Cardiac muscle cell (in vitro differentiated cells and primary cell): ENCODE measurements around the gene VWF. TPM values are rescaled to one million over a fixed set of nuclear protein-coding genes. Genes with fewer than 3 reads are reported as not detected.

Source experiments
- DNase-seq, 2 donors: peaks; one replicate each; pipeline versions ENCODE4 v3.0.0 to v3.0.0-alpha.2; 2010 to 2017; ENCODE audit warnings: low read depth in 1 of 2, low spot score in 1 of 2
- H3K27ac ChIP-seq: fragments of 200-600 bp; sonication (generic); 2 replicates; pipeline ENCODE4 v1.5.1; 2016
- H3K27me3 ChIP-seq: fragments of 200-600 bp; sonication (generic); 2 replicates; pipeline ENCODE4 v1.6.0; 2016; ENCODE audit warnings: control low read depth
- H3K36me3 ChIP-seq: fragments of 200-600 bp; sonication (generic); 2 replicates; pipeline ENCODE4 v1.5.1; 2016; ENCODE audit warnings: control low read depth
- H3K4me1 ChIP-seq: fragments of 200-600 bp; sonication (generic); 2 replicates; pipeline ENCODE4 v1.8.1; 2017; ENCODE audit warnings: low read depth, mild to moderate bottlenecking, mixed run types
- H3K4me3 ChIP-seq: fragments of 200-600 bp; sonication (generic); 2 replicates; pipeline ENCODE4 v1.5.1; 2016; ENCODE audit warnings: mild to moderate bottlenecking
- H3K9me3 ChIP-seq: fragments of 200-600 bp; sonication (generic); 2 replicates; pipeline ENCODE4 v1.5.1; 2017; ENCODE audit warnings: low read depth, mild to moderate bottlenecking, control low read depth
- polyA plus RNA-seq: library from polyadenylated mRNA; unstranded; fragments of >200 nt; fragmentation: Nextera tagmentation; extraction: Ambion mirVana; gene quantifications from 2 replicates; pipeline ENCODE4 v1.2.1, GENCODE V29; 2016
- total RNA-seq: library from RNA; depleted of rRNA; stranded (reverse); fragments of >200 nt; gene quantifications from 2 replicates; pipeline ENCODE4 v1.2.3, GENCODE V29; 2016
- TF ChIP-seq, protein P1 (sequence below): IDR thresholded peaks from 2 replicates; pipeline ENCODE4 v1.5.1; 2012; ENCODE audit warnings: low read depth, mild to moderate bottlenecking, low read length

VWF gene
- total and polyA plus RNA-seq, 2 experiments from 2014 or later = 0.03 TPM; not detected in 1

DNA sequence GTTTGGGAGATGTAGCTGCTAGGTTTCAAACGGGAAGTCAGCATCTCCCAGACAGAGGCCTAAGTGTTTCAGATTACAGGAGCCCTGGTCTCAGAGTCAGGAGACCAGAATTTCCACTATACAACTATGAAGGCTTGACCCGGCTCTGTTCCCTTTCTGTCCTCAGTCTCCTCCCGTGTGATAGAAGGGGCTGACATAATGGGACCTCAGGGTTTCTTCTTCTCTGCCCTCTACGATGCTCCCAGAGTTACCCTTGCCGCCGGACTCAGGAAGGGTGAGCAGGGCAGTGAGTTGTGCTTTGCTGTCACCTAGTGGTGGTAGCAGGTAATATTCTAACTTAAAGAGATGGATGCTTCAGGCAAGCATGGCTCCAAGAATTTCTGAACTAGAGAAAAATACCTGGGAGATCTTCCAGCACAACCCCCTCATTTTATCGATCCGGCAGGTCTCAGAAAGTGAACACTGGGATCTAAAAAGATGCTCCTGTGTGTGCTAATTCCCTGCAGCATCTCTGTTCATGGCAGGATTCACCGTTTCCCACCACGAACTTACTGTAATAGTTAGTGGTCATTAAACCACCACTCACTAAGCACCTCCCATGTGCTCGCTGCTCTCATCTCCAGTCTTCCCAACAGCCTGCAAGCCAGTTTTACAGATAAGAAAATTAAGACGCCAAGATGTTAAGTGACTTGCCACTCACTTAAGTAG lies 84.4 kb downstream of the VWF start:
- TF ChIP-seq, protein P1, sequence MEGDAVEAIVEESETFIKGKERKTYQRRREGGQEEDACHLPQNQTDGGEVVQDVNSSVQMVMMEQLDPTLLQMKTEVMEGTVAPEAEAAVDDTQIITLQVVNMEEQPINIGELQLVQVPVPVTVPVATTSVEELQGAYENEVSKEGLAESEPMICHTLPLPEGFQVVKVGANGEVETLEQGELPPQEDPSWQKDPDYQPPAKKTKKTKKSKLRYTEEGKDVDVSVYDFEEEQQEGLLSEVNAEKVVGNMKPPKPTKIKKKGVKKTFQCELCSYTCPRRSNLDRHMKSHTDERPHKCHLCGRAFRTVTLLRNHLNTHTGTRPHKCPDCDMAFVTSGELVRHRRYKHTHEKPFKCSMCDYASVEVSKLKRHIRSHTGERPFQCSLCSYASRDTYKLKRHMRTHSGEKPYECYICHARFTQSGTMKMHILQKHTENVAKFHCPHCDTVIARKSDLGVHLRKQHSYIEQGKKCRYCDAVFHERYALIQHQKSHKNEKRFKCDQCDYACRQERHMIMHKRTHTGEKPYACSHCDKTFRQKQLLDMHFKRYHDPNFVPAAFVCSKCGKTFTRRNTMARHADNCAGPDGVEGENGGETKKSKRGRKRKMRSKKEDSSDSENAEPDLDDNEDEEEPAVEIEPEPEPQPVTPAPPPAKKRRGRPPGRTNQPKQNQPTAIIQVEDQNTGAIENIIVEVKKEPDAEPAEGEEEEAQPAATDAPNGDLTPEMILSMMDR = peak; percentile 84
- no peak overlapping the region for H3K4me3 ChIP-seq
- no peaks in the 10 kb centered on the region for H3K27me3 ChIP-seq
- H3K36me3 ChIP-seq = no peaks in the 10 kb centered on the region
- H3K4me1 ChIP-seq = no peaks in the 10 kb centered on the region
- peak; percentile 77 to 82 for DNase-seq
- H3K27ac ChIP-seq = no peak overlapping the region
- H3K9me3 ChIP-seq = no peaks in the 10 kb centered on the region

DNA sequence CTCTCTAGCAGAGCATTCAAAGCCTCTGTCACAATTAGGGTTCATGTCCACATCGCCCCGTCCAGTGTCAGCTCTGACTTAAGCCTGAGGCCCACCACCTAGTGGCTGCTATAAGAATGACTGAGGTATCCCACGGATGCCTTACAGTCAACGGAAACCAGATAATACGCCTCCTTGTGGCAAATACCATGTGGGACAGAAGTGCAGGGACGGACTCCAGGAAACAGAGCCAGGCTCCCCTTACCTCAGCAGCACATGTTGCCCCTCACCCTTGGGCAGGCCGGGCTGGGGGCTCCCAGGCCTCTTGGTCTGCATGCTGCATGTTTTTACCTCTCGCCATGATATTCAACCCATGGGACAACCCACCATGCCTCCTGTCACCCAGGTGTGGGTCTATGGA lies 86.3 kb downstream of the VWF start:
- Histone ChIP-seq H3K4me3 (no peak overlapping the region), H3K4me1 (no peaks in the 10 kb centered on the region), H3K27me3 (no peaks in the 10 kb centered on the region), H3K27ac (no peak overlapping the region), H3K9me3 (no peaks in the 10 kb centered on the region), H3K36me3 (no peaks in the 10 kb centered on the region)
- TF ChIP-seq, protein P1 = peak; percentile 87
- DNase-seq = peak; percentile 84 to 85

DNA sequence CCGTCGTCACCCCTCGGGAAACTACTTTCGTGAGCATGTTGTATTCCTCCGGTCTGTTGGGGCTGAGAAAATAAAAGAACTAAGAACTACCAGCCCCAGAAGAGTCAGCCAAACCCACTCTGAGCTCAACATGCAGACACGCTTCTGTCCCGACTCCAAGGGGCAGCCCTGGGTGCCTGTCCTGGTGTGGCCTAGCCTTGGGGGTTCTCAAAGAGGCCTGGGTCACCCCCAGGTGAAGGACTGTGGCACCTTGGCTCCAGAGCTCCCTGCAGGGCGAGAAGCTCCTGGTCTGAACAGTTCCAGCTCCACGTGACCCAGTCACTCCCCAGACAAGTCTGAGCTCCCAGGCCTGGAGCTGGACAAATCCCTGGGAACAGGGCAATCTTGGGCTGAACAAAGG lies 87.0 kb downstream of the VWF start:
- Histone ChIP-seq H3K27me3 (no peaks in the 10 kb centered on the region), H3K4me1 (no peaks in the 10 kb centered on the region), H3K4me3 (no peak overlapping the region), H3K27ac (no peak overlapping the region), H3K9me3 (no peaks in the 10 kb centered on the region), H3K36me3 (no peaks in the 10 kb centered on the region)
- TF ChIP-seq, protein P1 = no peak
- DNase-seq = no peak

DNA sequence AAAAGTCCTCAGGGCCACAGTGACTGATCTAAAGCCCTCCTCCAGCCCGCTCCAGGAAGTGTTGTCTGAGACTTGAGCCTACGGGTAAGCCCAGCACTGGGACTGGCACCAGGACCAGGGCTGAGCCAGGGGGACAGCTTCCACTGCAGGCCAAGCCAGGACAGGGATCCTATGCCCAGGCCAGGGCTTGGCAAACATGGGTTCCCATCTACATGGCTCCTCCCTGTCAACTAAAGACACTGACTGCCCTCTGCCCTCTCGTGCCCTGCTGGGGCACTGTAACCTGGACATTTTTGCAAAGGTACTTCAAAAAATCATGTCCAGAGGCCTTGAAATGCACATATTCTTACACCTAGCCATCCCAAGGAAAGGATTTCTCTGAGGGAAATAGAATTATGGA lies 88.0 kb downstream of the VWF start:
- no peaks in the 10 kb centered on the region for H3K4me1 ChIP-seq
- no peak for DNase-seq
- TF ChIP-seq, protein P1 = no peak
- no peaks in the 10 kb centered on the region for H3K36me3 ChIP-seq
- H3K4me3 ChIP-seq = no peak overlapping the region
- no peaks in the 10 kb centered on the region for H3K9me3 ChIP-seq
- no peak overlapping the region for H3K27ac ChIP-seq
- H3K27me3 ChIP-seq = no peaks in the 10 kb centered on the region

DNA sequence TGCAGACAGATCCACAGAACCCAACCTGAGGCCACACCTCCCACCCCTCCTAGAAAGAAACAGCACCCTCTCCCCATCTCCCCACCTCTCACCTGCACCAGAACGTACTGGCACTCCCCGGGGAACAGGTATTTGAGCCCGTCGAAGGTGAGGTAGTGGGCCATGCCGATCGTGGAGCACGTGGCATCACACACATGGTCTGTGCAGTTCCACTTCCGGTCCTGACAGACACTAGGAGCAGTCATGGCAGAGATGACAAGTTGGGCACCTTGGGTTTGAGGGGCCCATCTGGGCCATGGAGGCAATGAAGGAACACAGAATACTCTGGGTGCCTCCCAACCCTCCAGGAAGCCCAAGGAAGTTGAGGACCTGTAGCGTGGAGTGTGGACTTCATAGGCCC lies 89.9 kb downstream of the VWF start:
- no peak for DNase-seq
- Histone ChIP-seq H3K4me1 (no peaks in the 10 kb centered on the region), H3K27me3 (no peaks in the 10 kb centered on the region), H3K36me3 (no peaks in the 10 kb centered on the region), H3K4me3 (no peak overlapping the region), H3K9me3 (no peaks in the 10 kb centered on the region), H3K27ac (no peak overlapping the region)
- TF ChIP-seq, protein P1 = no peak

DNA sequence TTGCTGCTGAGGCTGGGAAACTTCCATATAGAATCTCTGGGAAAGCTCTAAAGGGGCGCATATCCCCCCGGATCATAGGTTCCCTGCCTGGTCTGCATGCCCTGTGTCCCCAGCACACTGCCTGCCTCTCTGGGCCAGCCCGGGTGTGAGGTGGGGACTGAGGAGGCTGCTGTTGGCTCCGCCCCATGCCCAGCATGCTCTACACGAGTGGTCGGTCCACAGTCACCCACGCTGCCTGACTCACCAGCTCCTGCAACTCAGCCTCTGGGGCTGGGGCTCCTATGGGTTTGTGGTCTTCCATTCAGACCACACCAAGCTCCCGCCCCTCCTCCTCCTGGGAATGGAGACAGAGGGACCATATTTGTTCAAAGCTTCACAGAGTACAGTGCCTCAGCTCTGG lies 90.9 kb downstream of the VWF start:
- H3K4me1 ChIP-seq = no peaks in the 10 kb centered on the region
- H3K9me3 ChIP-seq = no peaks in the 10 kb centered on the region
- H3K4me3 ChIP-seq = no peak overlapping the region
- no peaks in the 10 kb centered on the region for H3K36me3 ChIP-seq
- no peak overlapping the region for H3K27ac ChIP-seq
- TF ChIP-seq, protein P1 = no peak
- DNase-seq = no peak
- H3K27me3 ChIP-seq = no peaks in the 10 kb centered on the region
